SHP77 treated with DMSO at 0.1 percent for 48 hours (cell line): ENCODE data around the gene KIF21A.
A peak's percentile ranks its signal among the peaks of the same experiment; 100 is the strongest.

Source experiments
- DNase-seq: peaks from one replicate; lab custom pipeline; 2025; lab: John Stamatoyannopoulos, UW

KIF21A gene

DNA sequence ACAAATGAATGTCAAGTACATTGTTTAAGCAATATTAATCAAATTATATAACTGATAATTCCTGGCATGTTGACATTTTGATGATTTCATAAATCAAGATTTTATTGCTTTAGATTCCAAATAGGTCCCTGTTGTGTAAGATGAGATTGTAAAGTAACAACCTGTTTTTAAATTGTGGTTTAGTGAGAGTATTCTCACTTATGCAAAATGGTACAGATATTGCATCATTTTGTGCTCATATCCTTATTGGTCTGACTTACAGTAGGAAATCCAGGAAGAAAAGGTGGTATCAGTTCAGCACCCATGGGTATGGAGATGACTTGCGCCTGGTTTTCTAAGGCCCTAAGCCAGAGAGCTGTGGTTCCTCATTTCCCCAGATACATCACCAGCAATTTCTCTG lies 165.5 kb downstream of the KIF21A start:
- no peak for DNase-seq

DNA sequence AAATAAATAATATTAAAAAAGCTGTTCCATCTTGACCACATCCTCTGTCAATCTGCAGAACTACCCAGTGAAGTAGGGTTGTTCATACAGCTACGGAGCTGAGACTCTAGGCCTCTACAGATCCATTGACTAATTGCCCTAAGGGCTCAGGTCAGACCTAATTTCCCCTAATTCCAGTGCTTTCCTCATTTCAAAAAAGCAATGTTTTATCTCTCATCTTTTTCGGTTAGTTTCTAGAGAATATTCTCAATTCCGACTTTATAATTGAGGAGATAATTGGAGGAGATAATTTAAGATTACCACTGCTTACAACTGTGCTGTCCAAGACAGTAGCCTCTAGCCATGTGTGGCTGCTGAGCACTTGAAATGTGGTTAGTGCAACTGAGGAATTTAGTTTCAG lies 167.1 kb downstream of the KIF21A start:
- no peak for DNase-seq

DNA sequence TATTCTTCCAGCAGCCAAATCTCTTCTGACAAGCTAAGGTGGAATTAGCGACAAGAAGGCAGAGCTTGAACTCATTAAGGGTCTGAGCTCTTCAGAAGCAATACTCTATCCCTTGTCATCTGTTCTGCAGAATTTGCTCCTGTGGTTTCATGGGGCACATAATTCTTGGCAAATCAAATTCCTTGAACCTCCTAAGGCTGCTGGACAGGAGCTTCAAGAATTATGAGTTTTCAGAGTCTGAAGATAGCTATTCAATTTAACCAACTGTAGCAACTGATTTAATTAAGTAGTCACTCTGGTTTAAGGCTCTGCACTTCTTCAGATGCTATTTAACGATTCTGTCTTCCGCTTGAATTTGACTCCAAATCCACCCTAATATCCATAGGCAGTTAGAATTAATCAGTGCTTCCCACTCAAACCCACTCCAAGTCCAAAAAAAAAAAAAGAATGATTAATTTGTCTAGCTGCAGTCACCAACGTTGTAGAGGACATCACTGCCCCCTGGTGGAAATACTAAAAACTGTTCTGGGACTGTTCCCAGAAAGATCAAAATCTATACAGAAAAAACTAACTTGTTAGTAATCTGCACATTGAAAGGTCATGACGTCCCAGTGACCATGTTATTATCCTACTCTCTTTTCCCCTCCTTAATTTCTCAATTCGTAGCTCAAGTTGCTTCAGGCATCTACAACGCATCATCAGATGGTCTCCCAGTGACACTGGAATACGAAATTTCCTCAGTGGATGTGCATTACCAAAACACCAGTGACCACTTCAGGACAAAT lies 169.9 kb downstream of the KIF21A start:
- DNase-seq: peak; percentile 14

DNA sequence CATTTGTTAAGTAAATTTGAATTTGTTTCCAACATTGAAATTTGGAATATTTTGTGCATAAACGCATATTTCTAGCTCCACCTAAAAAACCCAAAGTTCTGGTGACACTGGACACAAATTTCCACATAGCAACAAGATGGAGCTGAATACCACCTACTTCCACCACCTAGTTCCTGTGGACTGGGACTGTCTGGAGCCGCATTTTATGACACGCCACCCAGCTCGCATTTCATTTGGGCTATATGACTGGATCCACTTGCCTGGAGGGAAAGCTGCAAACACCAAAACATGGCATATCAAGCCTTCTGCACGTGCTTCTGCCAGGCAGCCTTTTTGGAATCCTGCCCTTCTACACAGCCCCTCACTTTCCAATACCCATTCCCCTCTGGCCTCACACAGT lies 173.4 kb downstream of the KIF21A start:
- DNase-seq: no peak

DNA sequence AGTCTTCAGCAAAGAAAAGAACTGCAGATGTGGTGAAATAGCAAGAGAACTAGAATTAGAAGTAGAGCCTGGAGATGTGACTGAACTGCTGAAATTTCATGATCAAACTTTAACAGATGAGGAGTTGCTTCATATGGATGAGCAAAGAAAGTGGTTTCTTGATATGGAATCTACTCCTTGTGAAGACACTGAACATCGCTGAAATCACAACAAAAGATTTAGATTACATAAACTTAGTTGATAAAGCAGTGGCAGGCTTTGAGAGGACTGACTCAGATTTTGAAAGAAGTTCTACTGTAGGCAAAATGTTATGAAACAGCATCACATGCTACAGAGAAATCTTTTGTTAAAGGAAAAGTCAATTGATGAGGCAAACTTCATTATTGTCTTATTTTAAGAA lies 175.0 kb downstream of the KIF21A start:
- no peak for DNase-seq

DNA sequence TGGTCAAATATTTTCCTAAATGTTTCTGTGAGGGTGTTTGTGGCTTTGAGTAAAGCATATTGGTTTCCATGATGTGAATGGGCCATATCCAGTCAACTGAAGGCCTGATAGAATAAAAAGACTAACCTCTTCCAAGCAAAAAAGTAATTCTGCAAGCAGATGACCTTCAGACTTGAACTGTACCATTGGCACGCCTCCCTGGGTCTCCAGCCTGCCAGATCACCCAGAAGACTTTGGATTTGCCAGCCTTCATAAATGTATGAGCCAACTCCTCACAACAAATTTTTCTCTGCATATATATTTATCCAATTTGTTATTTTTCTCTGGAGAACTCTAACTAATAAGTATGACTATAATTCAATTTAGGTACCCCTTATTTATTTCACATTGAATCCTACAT lies 190.3 kb downstream of the KIF21A start:
- no peak for DNase-seq
